Lower lobe of right lung (tissue), 2 donors: ENCODE results near the gene SERTAD4. TPM values are rescaled to one million over a fixed set of nuclear protein-coding genes. Genes with fewer than 3 reads are reported as not detected.

Experiments used
- ATAC-seq, 2 donors: fragments of 200-7000 bp; cut with Tn5 transposase; one replicate each; pipeline ENCODE4 v1.9.1; 2020 to 2022; ENCODE audit warnings: mild to moderate bottlenecking in 2 of 2, moderate library complexity in 2 of 2
- DNase-seq: peaks from one replicate; pipeline ENCODE4 v3.0.0-alpha.2; 2020
- H3K27ac ChIP-seq: fragments of 200-600 bp; one replicate; pipeline ENCODE4 v1.8.0; 2022
- H3K27me3 ChIP-seq: fragments of 200-600 bp; one replicate; pipeline ENCODE4 v1.8.0; 2022; ENCODE audit warnings: low read depth
- H3K36me3 ChIP-seq: fragments of 200-600 bp; one replicate; pipeline ENCODE4 v1.8.0; 2022; ENCODE audit warnings: mild to moderate bottlenecking
- H3K4me1 ChIP-seq: fragments of 200-600 bp; one replicate; pipeline ENCODE4 v1.8.0; 2022
- H3K4me3 ChIP-seq: fragments of 200-600 bp; one replicate; pipeline ENCODE4 v1.8.0; 2022; ENCODE audit warnings: mild to moderate bottlenecking
- H3K9me3 ChIP-seq: fragments of 200-600 bp; one replicate; pipeline ENCODE4 v1.8.0; 2022
- CTCF ChIP-seq: fragments of 200-600 bp; IDR thresholded peaks from one replicate; pipeline ENCODE4 v1.8.0; 2022; ENCODE audit warnings: antibody characterized with exemption, mild to moderate bottlenecking
- intact Hi-C: fragments of 100-400 bp; cut with DNase I; formaldehyde crosslinking; loops from one replicate; pipeline ENCODE4 v1.11.0; 2022
- total RNA-seq: library from RNA; stranded (reverse); fragmentation: NEBNext Ultra II Directional; extraction: Animal tissue kit (Norgen Biotek cat#: 25700); gene quantifications from one replicate; pipeline ENCODE4 v1.2.1, GENCODE V29; 2021
- donor health status: DM: no; HTN: yes; CAD: no; lungs with severe emphysema.

SERTAD4 gene
- total RNA-seq, 1 donor from 2014 or later: 4.3 TPM

GRCh38 chr1:210254298-210254697 lies 21.7 kb downstream of the SERTAD4 start:
- Histone ChIP-seq H3K4me1 (peaks cover 27% of the 10 kb centered on the region), H3K27ac (no peak overlapping the region), H3K4me3 (no peak overlapping the region), H3K27me3 (peaks cover 20% of the 10 kb centered on the region), H3K9me3 (no peaks in the 10 kb centered on the region), H3K36me3 (no peaks in the 10 kb centered on the region)
- intact Hi-C loops: no loop called here
- no peak for TF ChIP-seq CTCF
- ATAC-seq (no peak), DNase-seq (no peak)

DNA sequence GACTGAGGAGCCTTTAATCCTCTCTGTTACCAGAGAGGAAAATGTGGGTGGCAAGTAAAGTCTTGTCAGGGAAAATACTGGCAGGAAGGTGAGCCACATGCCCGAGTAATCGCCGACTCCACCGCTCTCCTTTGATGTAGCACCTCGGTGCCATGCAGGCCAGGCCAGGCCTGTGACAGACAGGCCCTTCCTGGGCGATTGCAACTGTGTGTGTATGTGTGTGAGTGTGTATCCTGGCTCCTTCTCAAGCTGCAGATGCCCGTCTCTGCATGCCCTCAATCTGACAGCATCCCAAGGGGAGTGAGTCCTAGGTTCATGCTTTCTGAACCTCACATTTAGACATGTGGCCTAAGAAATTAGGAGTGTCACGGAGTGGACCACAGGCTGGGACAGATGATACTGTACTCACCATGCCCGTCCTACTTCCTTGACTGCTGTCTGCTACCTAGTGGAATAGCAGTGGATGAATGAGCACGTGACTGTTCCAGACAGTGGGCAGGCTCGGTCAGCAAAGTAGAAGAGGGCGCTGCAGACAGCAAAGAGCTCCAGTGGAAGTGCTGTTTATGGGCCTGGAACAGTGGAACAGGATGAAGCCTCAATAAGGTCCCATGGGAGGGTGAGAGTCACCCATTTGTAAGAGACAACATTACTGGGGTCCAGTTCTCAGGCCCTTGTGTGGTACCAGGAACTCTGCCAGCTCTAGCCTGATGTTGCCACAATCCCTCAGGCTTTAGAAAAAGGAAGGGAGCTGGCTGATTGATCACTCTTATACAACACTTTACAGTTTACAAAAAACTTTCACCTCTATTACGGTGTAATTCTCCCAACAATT lies 25.3 kb downstream of the SERTAD4 start:
- H3K4me3 ChIP-seq: no peak overlapping the region
- H3K27me3 ChIP-seq: peaks cover 7% of the 10 kb centered on the region
- no peak for ATAC-seq
- H3K27ac ChIP-seq: no peak overlapping the region
- no peak for TF ChIP-seq CTCF
- peaks cover 15% of the 10 kb centered on the region for H3K4me1 ChIP-seq
- H3K36me3 ChIP-seq: no peaks in the 10 kb centered on the region
- DNase-seq: no peak
- intact Hi-C loops: no loop called here
- no peaks in the 10 kb centered on the region for H3K9me3 ChIP-seq

- TF ChIP-seq CTCF: no peak
- no peak for ATAC-seq
These were observed 27.0 kb downstream of the SERTAD4 start for GRCh38 chr1:210259561-210259960.

DNA sequence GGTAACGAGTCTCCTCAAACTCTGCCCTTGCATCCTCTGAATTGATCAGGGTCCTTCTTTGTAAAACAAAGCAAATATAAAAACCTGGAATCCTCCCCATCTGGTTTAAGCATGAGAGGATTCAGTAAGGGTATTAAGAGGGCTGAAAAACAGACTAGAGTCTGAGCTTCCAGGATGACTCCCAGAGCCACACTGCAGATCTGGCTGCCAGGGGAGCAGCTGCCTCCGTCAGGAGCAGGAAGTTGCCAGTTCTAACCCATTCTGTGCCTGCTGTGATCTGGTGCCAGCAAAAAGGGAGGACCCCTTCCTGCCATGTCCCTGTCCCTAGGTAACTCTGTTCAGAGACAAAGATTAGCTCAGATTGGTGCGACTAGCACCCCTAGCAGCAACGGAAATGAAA lies 27.5 kb downstream of the SERTAD4 start:
- Histone ChIP-seq H3K4me3 (no peak overlapping the region), H3K4me1 (peaks cover 19% of the 10 kb centered on the region), H3K27me3 (no peaks in the 10 kb centered on the region), H3K9me3 (no peaks in the 10 kb centered on the region), H3K36me3 (no peaks in the 10 kb centered on the region), H3K27ac (no peak overlapping the region)
- DNase-seq: no peak
- TF ChIP-seq CTCF: no peak
- intact Hi-C loops: no loop called here
- no peak for ATAC-seq

More at GRCh38 chr1:210259561-210259960, 27.0 kb downstream of the SERTAD4 start:
- no peaks in the 10 kb centered on the region for H3K36me3 ChIP-seq
- H3K4me1 ChIP-seq: peaks cover 19% of the 10 kb centered on the region
- no peaks in the 10 kb centered on the region for H3K27me3 ChIP-seq
- DNase-seq: no peak
- no peak overlapping the region for H3K4me3 ChIP-seq
- no peaks in the 10 kb centered on the region for H3K9me3 ChIP-seq
- intact Hi-C loops: no loop called here
- no peak overlapping the region for H3K27ac ChIP-seq

GRCh38 chr1:210262167-210262896 lies 29.7 kb downstream of the SERTAD4 start:
- ATAC-seq: peak; percentile 24 to 40
- H3K27ac ChIP-seq: no peak overlapping the region
- H3K4me1 ChIP-seq: peaks cover 19% of the 10 kb centered on the region
- no peaks in the 10 kb centered on the region for H3K36me3 ChIP-seq
- H3K9me3 ChIP-seq: no peaks in the 10 kb centered on the region
- no peak for TF ChIP-seq CTCF
- H3K27me3 ChIP-seq: no peaks in the 10 kb centered on the region
- intact Hi-C loops: no loop called here
- no peak for DNase-seq
- no peak overlapping the region for H3K4me3 ChIP-seq
